Activated effector memory CD4-positive, alpha-beta T cell treated with anti-CD3 and anti-CD28 coated beads, Interleukin-2, amount 50 U/mL, for 16 hours (primary cell): ENCODE results near the gene ZNF561.
"Not testable (repeated sequence)": the region's sequence is repeated elsewhere in the genome, so short reads cannot be mapped to it uniquely, and the experiment has no call there.

Experiments used
- DNase-seq: peaks from one replicate; pipeline ENCODE4 v3.0.0-alpha.2; 2020

Gene ZNF561

GRCh38 chr19:9621156-9622037, at the start of gene ZNF561:
Gene ZNF561 (minus strand): TSS chr19:9621232. CDS start chr19:9619456, 1,776 bp downstream.
- DNase-seq: peak; percentile 95

GRCh38 chr19:9668544-9668943, 47.5 kb upstream of the ZNF561 start:
- no peak for DNase-seq

- DNase-seq: no peak
Measured at GRCh38 chr19:9667898-9668297, 46.9 kb upstream of the ZNF561 start.

- no peak for DNase-seq
Measured at GRCh38 chr19:9658769-9659168, 37.7 kb upstream of the ZNF561 start.

GRCh38 chr19:9653066-9653555, 32.1 kb upstream of the ZNF561 start:
- not testable (repeated sequence) for DNase-seq

- not testable (repeated sequence) for DNase-seq
Measured at GRCh38 chr19:9651464-9651863, 30.4 kb upstream of the ZNF561 start.

- no peak for DNase-seq
Measured at GRCh38 chr19:9650345-9650744, 29.3 kb upstream of the ZNF561 start.

- no peak for DNase-seq
Measured at GRCh38 chr19:9645472-9645871, 24.4 kb upstream of the ZNF561 start.

- DNase-seq: no peak
Measured at GRCh38 chr19:9644472-9644871, 23.4 kb upstream of the ZNF561 start.

GRCh38 chr19:9641810-9642209, 20.8 kb upstream of the ZNF561 start:
- DNase-seq: no peak

GRCh38 chr19:9640956-9641355, 19.9 kb upstream of the ZNF561 start:
- no peak for DNase-seq

GRCh38 chr19:9636018-9636417, 15.0 kb upstream of the ZNF561 start:
- no peak for DNase-seq

- no peak for DNase-seq
Measured at GRCh38 chr19:9627856-9628255, 6.8 kb upstream of the ZNF561 start.

- no peak for DNase-seq
Measured at GRCh38 chr19:9622531-9622930, 1.5 kb upstream of the ZNF561 start.

GRCh38 chr19:9620842-9621155, 233 bp downstream of the ZNF561 start:
- no peak for DNase-seq

- DNase-seq: no peak
Measured at GRCh38 chr19:9615844-9616243, 5.2 kb downstream of the ZNF561 start.

GRCh38 chr19:9610484-9611113, 10.4 kb downstream of the ZNF561 start:
- DNase-seq: no peak

- DNase-seq: no peak
Measured at GRCh38 chr19:9608912-9609311, 12.1 kb downstream of the ZNF561 start.

GRCh38 chr19:9597027-9597426, 24.0 kb downstream of the ZNF561 start:
- no peak for DNase-seq

GRCh38 chr19:9586764-9587163, 34.3 kb downstream of the ZNF561 start:
- peak; percentile 91 for DNase-seq

- peak; percentile 93 for DNase-seq
Measured at GRCh38 chr19:9584073-9584833, 36.8 kb downstream of the ZNF561 start, which contains the start of gene ZNF121. Gene ZNF121 (minus strand): TSS chr19:9584504. CDS start chr19:9568097, 16,407 bp downstream.

- not testable (repeated sequence) for DNase-seq
Measured at GRCh38 chr19:9582081-9582725, 38.8 kb downstream of the ZNF561 start.

- no peak for DNase-seq
Measured at GRCh38 chr19:9580728-9581127, 40.3 kb downstream of the ZNF561 start.
